LNCAP (cell line): ENCODE results near the gene ST6GALNAC3.

Experiments
- CTCF ChIP-seq: fragments of 450-650 bp; IDR thresholded peaks from 2 replicates; pipeline ENCODE4 v1.5.1; 2017; ENCODE audit warnings: mild to moderate bottlenecking

The ST6GALNAC3 gene

GRCh38 chr1:76101548-76101947 is 27.0 kb downstream of the ST6GALNAC3 start:
- TF ChIP-seq CTCF, result no peak

- TF ChIP-seq CTCF, result no peak
Observed at GRCh38 chr1:76102046-76102445, 27.5 kb downstream of the ST6GALNAC3 start.

GRCh38 chr1:76103034-76103433 is 28.5 kb downstream of the ST6GALNAC3 start:
- no peak for TF ChIP-seq CTCF

- TF ChIP-seq CTCF, result no peak
Observed at GRCh38 chr1:76105372-76105771, 30.8 kb downstream of the ST6GALNAC3 start.

GRCh38 chr1:76106251-76106650 is 31.7 kb downstream of the ST6GALNAC3 start:
- no peak for TF ChIP-seq CTCF

- no peak for TF ChIP-seq CTCF
Observed at GRCh38 chr1:76106719-76107235, 32.2 kb downstream of the ST6GALNAC3 start.

GRCh38 chr1:76109404-76109803 is 34.9 kb downstream of the ST6GALNAC3 start:
- no peak for TF ChIP-seq CTCF

GRCh38 chr1:76109901-76110560 is 35.5 kb downstream of the ST6GALNAC3 start:
- TF ChIP-seq CTCF, result no peak
